Left lung (tissue), 10 donors: Measurements from ENCODE around the gene ZBTB20. TPM values are rescaled to one million over a fixed set of nuclear protein-coding genes. Genes with fewer than 3 reads are reported as not detected.

Experiments used
- ATAC-seq: fragments of 200-7000 bp; cut with Tn5 transposase; one replicate; pipeline ENCODE4 v1.9.1; 2020; ENCODE audit warnings: moderate library complexity
- DNase-seq, 4 donors: peaks; one replicate each; pipeline ENCODE4 v3.0.0-alpha.2; 2013 to 2020
- H3K27ac ChIP-seq, 2 donors: fragments of 200-600 bp; sonication (generic) in 1 of 2; one replicate each; pipeline versions ENCODE4 v1.5.0 to v1.8.0; 2020 to 2021
- H3K27me3 ChIP-seq, 2 donors: fragments of 200-600 bp; sonication (generic) in 1 of 2; one replicate each; pipeline versions ENCODE4 v1.5.0 to v1.8.0; 2020 to 2021
- H3K36me3 ChIP-seq, 2 donors: fragments of 200-600 bp; sonication (generic) in 1 of 2; one replicate each; pipeline versions ENCODE4 v1.5.0 to v1.8.0; 2020 to 2021
- H3K4me1 ChIP-seq, 2 donors: fragments of 200-600 bp; one replicate each; pipeline ENCODE4 v1.8.0; 2021
- H3K4me3 ChIP-seq, 2 donors: fragments of 200-600 bp; sonication (generic) in 1 of 2; one replicate each; pipeline versions ENCODE4 v1.5.0 to v1.8.0; 2020 to 2021; ENCODE audit warnings: mild to moderate bottlenecking in 1 of 2
- H3K9me3 ChIP-seq, 2 donors: fragments of 200-600 bp; sonication (generic) in 1 of 2; one replicate each; pipeline versions ENCODE4 v1.5.0 to v1.8.0; 2020 to 2021
- intact Hi-C, 2 donors: fragments of 100-400 bp; cut with DNase I; formaldehyde crosslinking; loops; one replicate each; pipeline versions ENCODE4 v1.11.2 to v1.14.2; 2022
- polyA plus RNA-seq, 6 donors: library from polyadenylated mRNA; unstranded; fragments of 120-200 nt; gene quantifications; one replicate each; pipeline ENCODE4 v1.2.1, GENCODE V29; 2013; ENCODE audit not compliant: insufficient read length in 6 of 6
- total RNA-seq, 2 donors: library from RNA; stranded (reverse); fragmentation: NEBNext Ultra II Directional; extraction: Animal tissue kit (Norgen Biotek cat#: 25700); gene quantifications; one replicate each; pipeline ENCODE4 v1.2.1, GENCODE V29; 2021
- TF ChIP-seq, protein P1 (sequence below), 2 donors: fragments of 200-600 bp; sonication (generic) in 1 of 2; IDR thresholded peaks; one replicate each; pipeline versions ENCODE4 v1.5.0 to v1.8.0; 2021; ENCODE audit warnings: antibody characterized with exemption in 2 of 2
- donor health status: DM: no; HTN: yes; CAD: no.
- donor health status: DM: no; HTN: no; CAD: no.

Gene ZBTB20
- total and polyA plus RNA-seq, 8 donors, result 1.1 to 63.5 (median 6.0) TPM

DNA sequence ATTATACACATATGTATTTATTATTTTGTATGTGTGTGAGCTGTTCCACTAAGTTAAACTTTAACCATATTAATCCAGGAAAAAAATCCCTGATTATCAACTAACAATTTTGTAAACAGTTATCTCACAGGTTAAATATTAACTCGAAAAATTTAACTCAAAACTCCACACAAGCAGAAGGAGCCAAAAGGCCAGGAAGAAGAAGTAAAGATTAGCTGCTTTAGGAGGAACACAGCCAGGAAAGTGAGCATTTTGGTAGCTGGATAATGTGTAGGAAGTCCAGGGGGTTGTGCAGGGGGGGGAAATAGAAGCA, 428.2 kb downstream of the ZBTB20 start:
- H3K36me3 ChIP-seq, result no peaks in the 10 kb centered on the region
- no peaks in the 10 kb centered on the region for H3K27me3 ChIP-seq
- peak overlapping the region in 1 of 2 donors; percentile 45 for H3K27ac ChIP-seq
- ATAC-seq, result peak; percentile 57
- H3K4me3 ChIP-seq, result no peak overlapping the region
- peaks cover 0 to 3% of the 10 kb centered on the region in 2 donors for H3K4me1 ChIP-seq
- no peak for DNase-seq
- TF ChIP-seq, protein P1, sequence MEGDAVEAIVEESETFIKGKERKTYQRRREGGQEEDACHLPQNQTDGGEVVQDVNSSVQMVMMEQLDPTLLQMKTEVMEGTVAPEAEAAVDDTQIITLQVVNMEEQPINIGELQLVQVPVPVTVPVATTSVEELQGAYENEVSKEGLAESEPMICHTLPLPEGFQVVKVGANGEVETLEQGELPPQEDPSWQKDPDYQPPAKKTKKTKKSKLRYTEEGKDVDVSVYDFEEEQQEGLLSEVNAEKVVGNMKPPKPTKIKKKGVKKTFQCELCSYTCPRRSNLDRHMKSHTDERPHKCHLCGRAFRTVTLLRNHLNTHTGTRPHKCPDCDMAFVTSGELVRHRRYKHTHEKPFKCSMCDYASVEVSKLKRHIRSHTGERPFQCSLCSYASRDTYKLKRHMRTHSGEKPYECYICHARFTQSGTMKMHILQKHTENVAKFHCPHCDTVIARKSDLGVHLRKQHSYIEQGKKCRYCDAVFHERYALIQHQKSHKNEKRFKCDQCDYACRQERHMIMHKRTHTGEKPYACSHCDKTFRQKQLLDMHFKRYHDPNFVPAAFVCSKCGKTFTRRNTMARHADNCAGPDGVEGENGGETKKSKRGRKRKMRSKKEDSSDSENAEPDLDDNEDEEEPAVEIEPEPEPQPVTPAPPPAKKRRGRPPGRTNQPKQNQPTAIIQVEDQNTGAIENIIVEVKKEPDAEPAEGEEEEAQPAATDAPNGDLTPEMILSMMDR (IDR thresholded peaks at IDR 0.05), result no peak
- H3K9me3 ChIP-seq, result no peaks in the 10 kb centered on the region
- intact Hi-C loops, result no loop called here

GRCh38 chr3:114718071-114718897, 428.8 kb downstream of the ZBTB20 start:
- ATAC-seq, result peak; percentile 81
- Histone ChIP-seq H3K9me3 (no peaks in the 10 kb centered on the region), H3K4me3 (no peak overlapping the region), H3K27ac (peak overlapping the region in 1 of 2 donors; percentile 45), H3K4me1 (peaks cover 0 to 3% of the 10 kb centered on the region in 2 donors), H3K27me3 (no peaks in the 10 kb centered on the region), H3K36me3 (no peaks in the 10 kb centered on the region)
- intact Hi-C loops, result no loop called here
- DNase-seq, result no peak
- TF ChIP-seq, protein P1 (IDR thresholded peaks at IDR 0.05), result no peak

DNA sequence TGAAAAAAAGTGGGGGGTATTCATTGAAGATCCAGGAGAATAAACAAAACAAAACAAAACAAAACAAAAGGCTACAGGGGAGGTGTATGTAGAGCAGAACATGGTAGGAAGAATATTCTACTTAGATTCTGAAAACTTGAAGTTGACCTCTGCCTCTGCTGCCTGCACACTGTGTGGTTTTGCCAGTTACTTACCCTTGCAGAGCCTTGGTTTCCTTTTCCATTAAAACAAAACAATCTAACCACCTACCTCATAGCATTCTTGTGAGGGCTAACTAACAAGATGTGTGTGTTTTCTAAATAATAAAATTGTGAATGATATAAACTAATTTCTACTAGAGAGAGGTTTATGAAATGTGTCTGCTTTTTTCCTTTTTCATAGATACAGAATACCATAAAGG, 430.2 kb downstream of the ZBTB20 start:
- no peak overlapping the region for H3K4me3 ChIP-seq
- H3K9me3 ChIP-seq, result no peaks in the 10 kb centered on the region
- no peak for DNase-seq
- intact Hi-C loops, result no loop called here
- peaks cover 0 to 3% of the 10 kb centered on the region in 2 donors for H3K4me1 ChIP-seq
- no peak for ATAC-seq
- no peaks in the 10 kb centered on the region for H3K36me3 ChIP-seq
- TF ChIP-seq, protein P1 (IDR thresholded peaks at IDR 0.05), result no peak
- H3K27me3 ChIP-seq, result no peaks in the 10 kb centered on the region
- no peak overlapping the region for H3K27ac ChIP-seq

DNA sequence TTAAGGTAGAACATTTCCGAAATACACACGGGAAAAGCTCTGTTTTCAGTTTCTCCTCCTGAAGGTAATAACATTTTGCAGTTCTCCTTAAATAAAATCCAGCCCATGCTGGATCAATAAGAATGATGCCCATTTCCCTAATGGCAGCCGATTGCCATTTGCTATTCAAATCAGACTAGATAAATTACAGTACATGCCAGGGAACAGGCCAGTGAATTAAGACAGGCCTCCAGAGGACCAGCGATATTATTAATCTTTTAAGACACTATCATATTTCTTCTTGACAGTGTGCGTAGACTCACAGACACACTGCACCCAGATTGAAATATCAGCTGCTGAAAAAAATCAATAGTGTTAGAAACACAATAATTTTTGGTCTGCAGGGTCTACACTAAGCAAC, 431.0 kb downstream of the ZBTB20 start:
- ATAC-seq (no peak), DNase-seq (no peak)
- no peaks in the 10 kb centered on the region for H3K9me3 ChIP-seq
- H3K4me3 ChIP-seq, result no peak overlapping the region
- H3K36me3 ChIP-seq, result no peaks in the 10 kb centered on the region
- intact Hi-C loops, result no loop called here
- peaks cover 0 to 3% of the 10 kb centered on the region in 2 donors for H3K4me1 ChIP-seq
- TF ChIP-seq, protein P1 (IDR thresholded peaks at IDR 0.05), result no peak
- H3K27me3 ChIP-seq, result no peaks in the 10 kb centered on the region
- H3K27ac ChIP-seq, result no peak overlapping the region

GRCh38 chr3:114714957-114715460, 432.1 kb downstream of the ZBTB20 start:
- intact Hi-C loops, result no loop called here
- Histone ChIP-seq H3K27me3 (no peaks in the 10 kb centered on the region), H3K4me3 (no peak overlapping the region), H3K9me3 (no peaks in the 10 kb centered on the region), H3K36me3 (no peaks in the 10 kb centered on the region), H3K4me1 (peaks cover 0 to 3% of the 10 kb centered on the region in 2 donors), H3K27ac (no peak overlapping the region)
- DNase-seq, result no peak
- ATAC-seq, result no peak
- TF ChIP-seq, protein P1 (IDR thresholded peaks at IDR 0.05), result no peak
